K562 treated with DMSO at 1 percent for 4 hours (cell line): ENCODE results near the gene CLASRP. TPM values are rescaled to one million over a fixed set of nuclear protein-coding genes. Genes with fewer than 3 reads are reported as not detected.

ENCODE experiments used
- total RNA-seq: library from RNA; unstranded; fragments of 300-600 nt; gene quantifications from 2 replicates; pipeline ENCODE4 v1.2.3, GENCODE V29; 2022; ENCODE audit not compliant: insufficient read depth

CLASRP gene
- total RNA-seq = 34.0 and 56.8 TPM in 2 replicates

GRCh38 chr19:45038931-45039893, at the start of gene CLASRP:
Gene CLASRP, plus strand, starts transcription at chr19:45039045. Its CDS starts 1,168 bp downstream, at chr19:45040213.

GRCh38 chr19:45001087-45001739, 37.6 kb upstream of the CLASRP start, which contains the start of gene RELB:
Gene RELB, plus strand, starts transcription at chr19:45001464. Its CDS starts 116 bp downstream, at chr19:45001580.

GRCh38 chr19:45076029-45076850, 37.4 kb downstream of the CLASRP start, which contains the start of gene ZNF296:
Gene ZNF296, minus strand, starts transcription at chr19:45076478. Its CDS starts 105 bp downstream, at chr19:45076373.

GRCh38 chr19:45079063-45079910, 40.4 kb downstream of the CLASRP start, which contains the start of gene GEMIN7:
Gene GEMIN7, plus strand, starts transcription at chr19:45079260. Its CDS starts 10,855 bp downstream, at chr19:45090115.

GRCh38 chr19:45092747-45093678, 54.2 kb downstream of the CLASRP start, which contains the start of gene PPP1R37:
Gene PPP1R37, plus strand, starts transcription at chr19:45093179. Its CDS starts 147 bp downstream, at chr19:45093326.

Other genes starting within 250 kb of the CLASRP start
- 3.5 and 4.6 TPM in 2 replicates for gene BCAM, start 229.9 kb upstream of the CLASRP start, total RNA-seq
- 127 and 137 TPM in 2 replicates for gene NECTIN2, start 192.7 kb upstream of the CLASRP start, total RNA-seq
- 106 and 111 TPM in 2 replicates for gene TOMM40, start 147.8 kb upstream of the CLASRP start, total RNA-seq
- gene APOE, start 133.2 kb upstream of the CLASRP start, total RNA-seq = 1,934 and 2,198 TPM in 2 replicates
- gene APOC1, start 124.4 kb upstream of the CLASRP start, total RNA-seq = 849 and 1,275 TPM in 2 replicates
- not detected in 2 replicates for gene APOC4, start 96.8 kb upstream of the CLASRP start, total RNA-seq
- gene APOC2, start 93.0 kb upstream of the CLASRP start, total RNA-seq = not detected in 2 replicates
- 66.0 and 92.3 TPM in 2 replicates for gene CLPTM1, start 83.7 kb upstream of the CLASRP start, total RNA-seq
- 7.5 and 10.9 TPM in 2 replicates for gene RELB, start 37.6 kb upstream of the CLASRP start, total RNA-seq
- gene ZNF296, start 37.4 kb downstream of the CLASRP start, total RNA-seq = 3.4 and 6.1 TPM in 2 replicates
- 29.4 and 34.0 TPM in 2 replicates for gene GEMIN7, start 40.2 kb downstream of the CLASRP start, total RNA-seq
- 16.9 and 23.6 TPM in 2 replicates for gene PPP1R37, start 54.1 kb downstream of the CLASRP start, total RNA-seq
- 0.17 TPM in 1 of 2 replicates, not detected in the other for gene NKPD1, start 121.9 kb downstream of the CLASRP start, total RNA-seq
- 92.2 and 94.5 TPM in 2 replicates for gene TRAPPC6A, start 139.2 kb downstream of the CLASRP start, total RNA-seq
- 20.1 and 28.6 TPM in 2 replicates for gene BLOC1S3, start 139.7 kb downstream of the CLASRP start, total RNA-seq
- 10.5 and 12.9 TPM in 2 replicates for gene EXOC3L2, start 206.4 kb downstream of the CLASRP start, total RNA-seq
- gene MARK4, start 212.2 kb downstream of the CLASRP start, total RNA-seq = 20.2 and 23.1 TPM in 2 replicates